Epithelial cell of proximal tubule (primary cell): ENCODE data around the gene HMGCS2. TPM values are rescaled to one million over a fixed set of nuclear protein-coding genes. Genes with fewer than 3 reads are reported as not detected.

ENCODE experiments used
- DNase-seq: peaks from one replicate; pipeline ENCODE4 v3.0.0-alpha.2; 2011; ENCODE audit warnings: low read depth
- H3K4me3 ChIP-seq: 2 replicates; pipeline ENCODE4 v1.5.1; 2011; ENCODE audit warnings: low read depth, mild to moderate bottlenecking, low read length
- total RNA-seq: library from RNA; depleted of rRNA; stranded (reverse); fragments of >200 nt; gene quantifications from 2 replicates; pipeline ENCODE4 v1.2.3, GENCODE V29; 2015
- TF ChIP-seq, protein P1 (sequence below): conservative IDR thresholded peaks from 2 replicates; pipeline ENCODE4 v1.5.1; 2012; ENCODE audit warnings: low read depth, mild to moderate bottlenecking, low read length

HMGCS2 gene
- total RNA-seq, 1 donor from 2014 or later, result not detected

DNA sequence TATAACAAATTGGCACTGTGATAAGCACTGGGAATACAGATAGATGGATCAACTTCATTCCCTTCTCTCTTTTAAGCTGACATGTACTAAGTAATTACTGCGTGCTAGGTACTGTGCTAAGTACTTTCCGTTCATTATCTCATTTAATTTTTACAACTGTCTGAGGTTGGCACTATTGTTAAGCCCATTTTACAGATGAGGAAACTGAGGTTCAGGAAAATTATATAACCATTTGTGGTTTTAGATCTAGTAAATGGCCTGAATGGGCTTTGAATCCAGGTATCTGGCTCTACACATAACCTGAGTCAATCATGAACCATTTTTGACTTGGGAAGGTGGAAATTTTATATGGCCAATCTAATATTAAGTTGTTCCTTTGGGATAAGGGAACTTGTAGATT, 3.6 kb upstream of the HMGCS2 start:
- no peak overlapping the region for H3K4me3 ChIP-seq
- TF ChIP-seq, protein P1, sequence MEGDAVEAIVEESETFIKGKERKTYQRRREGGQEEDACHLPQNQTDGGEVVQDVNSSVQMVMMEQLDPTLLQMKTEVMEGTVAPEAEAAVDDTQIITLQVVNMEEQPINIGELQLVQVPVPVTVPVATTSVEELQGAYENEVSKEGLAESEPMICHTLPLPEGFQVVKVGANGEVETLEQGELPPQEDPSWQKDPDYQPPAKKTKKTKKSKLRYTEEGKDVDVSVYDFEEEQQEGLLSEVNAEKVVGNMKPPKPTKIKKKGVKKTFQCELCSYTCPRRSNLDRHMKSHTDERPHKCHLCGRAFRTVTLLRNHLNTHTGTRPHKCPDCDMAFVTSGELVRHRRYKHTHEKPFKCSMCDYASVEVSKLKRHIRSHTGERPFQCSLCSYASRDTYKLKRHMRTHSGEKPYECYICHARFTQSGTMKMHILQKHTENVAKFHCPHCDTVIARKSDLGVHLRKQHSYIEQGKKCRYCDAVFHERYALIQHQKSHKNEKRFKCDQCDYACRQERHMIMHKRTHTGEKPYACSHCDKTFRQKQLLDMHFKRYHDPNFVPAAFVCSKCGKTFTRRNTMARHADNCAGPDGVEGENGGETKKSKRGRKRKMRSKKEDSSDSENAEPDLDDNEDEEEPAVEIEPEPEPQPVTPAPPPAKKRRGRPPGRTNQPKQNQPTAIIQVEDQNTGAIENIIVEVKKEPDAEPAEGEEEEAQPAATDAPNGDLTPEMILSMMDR, result no peak
- no peak for DNase-seq

DNA sequence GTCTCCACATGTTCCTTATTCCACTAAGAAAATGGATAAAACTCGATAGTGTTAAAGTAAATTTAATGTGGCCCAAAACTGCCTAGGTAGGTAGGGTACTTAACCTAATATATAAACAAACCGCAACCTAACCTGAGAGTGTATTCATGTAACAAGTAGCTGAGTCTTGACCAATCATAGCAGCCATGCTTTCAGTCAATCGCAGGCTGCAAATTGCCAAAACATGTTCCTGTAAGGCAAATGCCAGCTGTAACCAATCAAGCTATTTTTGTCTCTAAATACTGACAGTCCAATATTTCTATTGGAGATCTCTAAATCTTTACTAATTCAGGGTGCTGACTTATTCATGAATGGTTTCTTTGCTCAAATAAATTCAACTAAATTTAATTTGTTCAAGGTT, 3.1 kb upstream of the HMGCS2 start:
- no peak overlapping the region for H3K4me3 ChIP-seq
- DNase-seq, result no peak
- TF ChIP-seq, protein P1, result no peak

DNA sequence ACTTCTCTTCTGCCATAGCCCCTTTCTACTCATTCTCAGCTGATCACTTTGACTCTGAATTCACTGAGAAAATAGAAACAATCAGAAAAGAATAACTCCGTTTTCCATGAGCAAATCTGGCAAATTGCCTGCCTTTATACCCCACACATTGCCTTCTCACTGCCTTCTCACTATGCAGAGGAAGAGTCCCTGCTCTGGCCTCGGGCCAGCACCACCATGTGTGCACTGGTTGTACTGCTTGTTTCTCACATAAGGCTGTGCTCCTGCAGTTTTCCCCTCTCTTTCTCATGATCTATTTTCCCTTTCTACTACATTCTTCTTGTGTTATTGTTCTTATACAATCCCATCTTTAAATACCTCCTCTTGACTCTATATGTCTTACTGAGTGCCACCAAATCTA, 2.3 kb upstream of the HMGCS2 start:
- DNase-seq, result peak; percentile 18
- TF ChIP-seq, protein P1, result peak; percentile 14
- no peak overlapping the region for H3K4me3 ChIP-seq

DNA sequence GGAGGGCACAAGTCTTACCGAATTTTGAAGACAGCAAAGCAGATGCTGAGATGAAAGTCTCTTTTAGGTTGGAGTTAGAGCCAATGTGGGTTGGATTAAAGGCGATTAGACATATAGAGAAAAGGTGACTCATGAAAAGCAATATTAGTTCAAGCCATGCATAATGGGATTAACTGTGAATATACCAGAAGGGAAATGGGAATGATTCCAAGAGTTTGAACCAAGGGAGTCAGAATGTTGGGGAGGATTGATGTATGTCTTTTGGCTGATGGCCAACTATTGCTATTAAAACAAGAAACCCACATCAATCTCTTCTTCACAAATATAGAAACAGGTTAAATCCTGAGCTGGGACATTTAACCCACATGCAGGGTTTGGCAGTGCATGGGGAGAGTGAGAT, 1.2 kb downstream of the HMGCS2 start:
- TF ChIP-seq, protein P1, result no peak
- no peak overlapping the region for H3K4me3 ChIP-seq
- DNase-seq, result no peak

DNA sequence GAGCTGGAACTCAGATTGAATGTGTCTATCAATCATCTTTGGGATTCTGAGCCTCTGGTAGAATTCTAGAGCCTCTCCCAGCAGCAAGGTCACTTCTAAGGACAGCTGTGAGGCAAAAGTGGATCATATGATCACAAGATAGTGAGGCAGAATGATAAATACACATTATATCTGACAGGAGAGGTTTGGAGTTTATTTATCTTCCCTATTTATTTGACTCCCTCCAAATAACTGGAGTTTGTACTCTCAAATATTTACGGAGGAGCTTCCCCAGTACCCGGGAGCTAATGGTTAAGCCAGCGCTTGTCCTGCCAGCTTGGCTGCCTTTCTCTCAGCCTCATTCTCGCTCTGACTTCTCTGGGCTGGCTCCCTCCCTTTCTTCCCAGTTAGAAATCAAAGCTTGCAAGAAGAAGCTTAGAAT, 2.3 kb downstream of the HMGCS2 start:
- no peak overlapping the region for H3K4me3 ChIP-seq
- no peak for DNase-seq
- TF ChIP-seq, protein P1, result no peak

DNA sequence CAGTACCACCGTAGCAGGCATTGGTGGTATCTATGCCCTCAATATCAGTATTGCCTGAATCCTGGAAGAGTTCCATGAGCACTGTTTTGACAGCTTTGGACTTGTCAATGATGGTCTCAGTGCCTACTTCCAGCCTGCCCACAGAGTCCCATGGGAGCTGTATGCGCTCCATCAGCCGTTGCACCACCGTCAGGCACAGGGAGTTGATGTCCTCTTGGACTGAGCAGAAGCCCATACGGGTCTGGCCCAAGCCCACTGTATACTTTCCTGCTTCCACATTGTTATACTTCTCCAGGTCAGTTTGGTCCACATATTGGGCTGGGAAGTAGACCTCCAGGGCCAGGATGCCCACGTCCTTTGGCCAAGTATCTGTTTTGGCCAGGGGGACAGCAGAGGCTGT, 4.5 kb downstream of the HMGCS2 start:
- DNase-seq, result no peak
- TF ChIP-seq, protein P1, result no peak
- no peak overlapping the region for H3K4me3 ChIP-seq

DNA sequence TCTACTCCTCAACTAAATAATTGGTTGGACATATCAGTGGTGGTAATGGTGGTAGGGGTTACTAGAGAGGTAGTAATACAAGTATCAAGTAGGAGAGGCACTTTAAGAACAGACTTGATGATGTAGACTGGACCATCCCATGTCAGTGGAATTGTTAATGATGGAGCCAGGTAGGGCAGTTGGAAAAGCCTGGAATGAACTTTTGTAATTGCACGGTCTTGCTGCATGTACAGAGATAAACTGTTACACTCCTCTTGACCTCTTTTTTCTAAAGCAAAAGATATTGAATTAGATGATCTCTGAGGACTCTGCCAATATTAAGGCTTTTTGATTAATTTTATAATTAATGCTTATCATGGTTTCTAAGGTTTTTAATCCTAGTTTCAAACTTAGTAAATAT, 5.8 kb downstream of the HMGCS2 start:
- TF ChIP-seq, protein P1, result no peak
- no peak for DNase-seq
- no peak overlapping the region for H3K4me3 ChIP-seq
